Activated naive CD8-positive, alpha-beta T cell treated with anti-CD3 and anti-CD28 coated beads for 36 hours (primary cell): ENCODE data around the gene VSTM2L. TPM values are rescaled to one million over a fixed set of nuclear protein-coding genes. Genes with fewer than 3 reads are reported as not detected.

Source experiments
- DNase-seq: peaks from one replicate; pipeline ENCODE4 v3.0.0; 2021
- H3K27ac Mint-ChIP-seq: one replicate; pipeline ENCODE4 v1.8.0; 2022; ENCODE audit warnings: mild to moderate bottlenecking, moderate library complexity, mixed read lengths
- H3K27me3 Mint-ChIP-seq: one replicate; pipeline ENCODE4 v1.8.0; 2022; ENCODE audit warnings: mild to moderate bottlenecking, mixed read lengths
- H3K36me3 Mint-ChIP-seq: one replicate; pipeline ENCODE4 v1.8.0; 2021; ENCODE audit warnings: mild to moderate bottlenecking, mixed read lengths
- H3K4me1 Mint-ChIP-seq: one replicate; pipeline ENCODE4 v1.8.0; 2021; ENCODE audit warnings: mixed read lengths
- H3K4me3 Mint-ChIP-seq: one replicate; pipeline ENCODE4 v1.8.0; 2022; ENCODE audit warnings: mild to moderate bottlenecking, moderate library complexity, mixed read lengths
- H3K9me3 Mint-ChIP-seq: one replicate; pipeline ENCODE4 v1.8.0; 2022; ENCODE audit warnings: mixed read lengths
- total RNA-seq, 2 experiments: library from RNA; stranded (reverse); gene quantifications; one replicate each; pipeline ENCODE4 v1.2.3, GENCODE V29; 2021

Gene VSTM2L
- total RNA-seq, 2 experiments from 2014 or later, result not detected

- H3K4me3 Mint-ChIP-seq, result no peak overlapping the region
- peaks cover 21% of the 10 kb centered on the region for H3K36me3 Mint-ChIP-seq
- no peak for DNase-seq
- H3K9me3 Mint-ChIP-seq, result no peaks in the 10 kb centered on the region
- H3K27ac Mint-ChIP-seq, result no peak overlapping the region
- H3K4me1 Mint-ChIP-seq, result no peaks in the 10 kb centered on the region
- H3K27me3 Mint-ChIP-seq, result no peaks in the 10 kb centered on the region
Observed at GRCh38 chr20:37983286-37983685, 80.4 kb downstream of the VSTM2L start.

GRCh38 chr20:37984018-37984785, 81.3 kb downstream of the VSTM2L start:
- DNase-seq, result no peak
- Mint-ChIP-seq H3K27me3 (no peaks in the 10 kb centered on the region), H3K4me1 (no peaks in the 10 kb centered on the region), H3K27ac (no peak overlapping the region), H3K36me3 (peaks cover 27% of the 10 kb centered on the region), H3K9me3 (no peaks in the 10 kb centered on the region), H3K4me3 (no peak overlapping the region)

- H3K9me3 Mint-ChIP-seq, result no peaks in the 10 kb centered on the region
- peaks cover 12% of the 10 kb centered on the region for H3K4me1 Mint-ChIP-seq
- H3K27me3 Mint-ChIP-seq, result no peaks in the 10 kb centered on the region
- no peak for DNase-seq
- H3K36me3 Mint-ChIP-seq, result peaks cover 31% of the 10 kb centered on the region
- H3K27ac Mint-ChIP-seq, result no peak overlapping the region
- H3K4me3 Mint-ChIP-seq, result no peak overlapping the region
Observed at GRCh38 chr20:37986044-37986858, 83.3 kb downstream of the VSTM2L start.

GRCh38 chr20:37986873-37987601, 84.1 kb downstream of the VSTM2L start:
- Mint-ChIP-seq H3K27ac (no peak overlapping the region), H3K4me3 (no peak overlapping the region), H3K27me3 (no peaks in the 10 kb centered on the region), H3K36me3 (peaks cover 31% of the 10 kb centered on the region), H3K9me3 (no peaks in the 10 kb centered on the region), H3K4me1 (peaks cover 18% of the 10 kb centered on the region)
- no peak for DNase-seq

GRCh38 chr20:37987602-37988290, 84.8 kb downstream of the VSTM2L start:
- H3K27ac Mint-ChIP-seq, result no peak overlapping the region
- no peak overlapping the region for H3K4me3 Mint-ChIP-seq

DNA sequence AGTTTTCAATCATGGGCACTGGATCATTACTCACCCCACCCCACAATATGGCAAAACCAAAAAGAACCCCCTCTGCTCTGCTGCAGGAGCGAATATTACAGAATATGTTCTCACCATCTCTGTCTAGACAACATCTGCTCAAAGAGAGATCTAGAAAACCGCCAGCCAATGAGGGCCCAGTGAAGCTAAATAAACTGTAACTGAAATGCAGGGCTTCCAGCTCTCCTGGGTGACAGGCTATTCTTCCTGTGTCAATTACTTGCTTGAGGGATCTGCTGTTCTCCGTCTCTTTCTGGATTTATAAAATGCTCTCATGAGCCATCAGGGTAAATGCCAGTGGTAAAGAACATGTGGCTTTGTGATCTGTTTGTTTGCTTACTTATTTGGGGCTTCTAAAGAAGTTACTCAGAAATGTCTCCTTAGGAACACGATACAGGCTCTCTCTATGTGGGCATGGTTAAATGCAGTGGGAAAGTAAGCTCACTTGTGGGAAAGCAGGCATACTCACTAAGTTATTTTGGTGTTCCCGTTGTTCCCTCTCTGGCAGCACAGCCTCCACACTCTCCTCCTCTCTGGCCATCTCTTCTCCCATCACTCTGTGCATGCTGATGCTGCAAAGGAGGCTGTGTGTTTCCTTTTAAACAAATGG, 85.5 kb downstream of the VSTM2L start:
- H3K9me3 Mint-ChIP-seq, result no peaks in the 10 kb centered on the region
- DNase-seq, result no peak
- H3K27ac Mint-ChIP-seq, result no peak overlapping the region
- peaks cover 23% of the 10 kb centered on the region for H3K36me3 Mint-ChIP-seq
- peaks cover 18% of the 10 kb centered on the region for H3K4me1 Mint-ChIP-seq
- H3K4me3 Mint-ChIP-seq, result no peak overlapping the region
- H3K27me3 Mint-ChIP-seq, result no peaks in the 10 kb centered on the region

More at GRCh38 chr20:37987602-37988290, 84.8 kb downstream of the VSTM2L start:
- H3K9me3 Mint-ChIP-seq, result no peaks in the 10 kb centered on the region
- no peaks in the 10 kb centered on the region for H3K27me3 Mint-ChIP-seq
- H3K4me1 Mint-ChIP-seq, result peaks cover 18% of the 10 kb centered on the region
- no peak for DNase-seq
- H3K36me3 Mint-ChIP-seq, result peaks cover 27% of the 10 kb centered on the region

GRCh38 chr20:37989601-37990295, 86.8 kb downstream of the VSTM2L start:
- H3K9me3 Mint-ChIP-seq, result no peaks in the 10 kb centered on the region
- no peak for DNase-seq
- no peaks in the 10 kb centered on the region for H3K27me3 Mint-ChIP-seq
- H3K4me1 Mint-ChIP-seq, result peaks cover 18% of the 10 kb centered on the region
- no peak overlapping the region for H3K4me3 Mint-ChIP-seq
- peaks cover 22% of the 10 kb centered on the region for H3K36me3 Mint-ChIP-seq
- H3K27ac Mint-ChIP-seq, result no peak overlapping the region

DNA sequence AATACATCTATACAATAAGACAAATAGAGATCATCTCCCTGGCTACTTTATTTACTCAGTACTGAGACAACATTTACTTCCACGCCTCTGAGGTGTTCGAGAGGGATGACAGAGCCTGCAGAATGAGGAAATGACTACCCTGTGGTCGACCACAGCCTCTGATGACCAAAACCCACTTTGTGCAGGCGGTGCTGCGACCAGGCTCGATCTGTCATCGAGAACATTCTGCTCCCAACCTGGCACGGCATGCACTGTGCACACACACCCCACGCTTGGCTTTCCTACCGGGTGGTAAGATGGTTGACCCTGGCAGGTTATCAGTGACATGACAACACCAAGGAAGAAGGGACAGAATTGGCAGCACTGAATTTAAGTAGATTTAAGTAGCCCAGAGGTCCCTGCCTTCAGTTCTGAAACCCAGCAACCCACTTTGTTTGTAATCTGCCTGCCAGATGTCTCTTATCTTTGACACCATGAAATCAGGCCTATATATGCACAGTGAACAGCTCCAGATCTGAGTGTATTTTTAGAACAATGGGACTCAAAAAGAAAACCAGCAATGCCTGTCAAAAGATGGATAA, 87.7 kb downstream of the VSTM2L start:
- Mint-ChIP-seq H3K27ac (peak overlapping the region; percentile 66), H3K4me3 (no peak overlapping the region), H3K4me1 (peaks cover 18% of the 10 kb centered on the region), H3K27me3 (no peaks in the 10 kb centered on the region), H3K36me3 (peaks cover 22% of the 10 kb centered on the region), H3K9me3 (no peaks in the 10 kb centered on the region)
- peak; percentile 58 for DNase-seq

- H3K9me3 Mint-ChIP-seq, result no peaks in the 10 kb centered on the region
- H3K4me3 Mint-ChIP-seq, result no peak overlapping the region
- DNase-seq, result no peak
- peaks cover 22% of the 10 kb centered on the region for H3K36me3 Mint-ChIP-seq
- peaks cover 18% of the 10 kb centered on the region for H3K4me1 Mint-ChIP-seq
- no peak overlapping the region for H3K27ac Mint-ChIP-seq
- H3K27me3 Mint-ChIP-seq, result no peaks in the 10 kb centered on the region
Observed at GRCh38 chr20:37991157-37991866, 88.4 kb downstream of the VSTM2L start.

DNA sequence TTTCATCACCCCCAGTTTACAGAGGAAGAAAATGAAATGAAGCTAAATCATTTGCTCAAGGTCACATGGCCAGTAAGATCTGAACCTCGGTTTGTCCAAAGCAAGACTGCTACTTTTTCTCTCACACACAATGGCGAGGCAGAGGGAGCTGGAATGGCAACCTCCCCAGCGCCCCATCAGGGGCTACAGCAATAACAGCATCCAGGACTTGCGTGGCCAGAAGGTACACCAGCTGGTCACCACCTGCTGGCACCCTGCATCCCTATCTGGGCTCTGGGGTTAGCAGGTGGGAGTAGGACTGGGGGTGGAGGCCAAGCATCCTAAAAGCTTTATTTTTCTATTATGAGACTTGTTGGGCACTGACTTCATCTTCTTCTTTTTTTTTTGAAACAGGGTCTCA, 89.0 kb downstream of the VSTM2L start:
- Mint-ChIP-seq H3K27ac (no peak overlapping the region), H3K4me1 (peaks cover 18% of the 10 kb centered on the region), H3K36me3 (peaks cover 22% of the 10 kb centered on the region), H3K27me3 (no peaks in the 10 kb centered on the region), H3K4me3 (no peak overlapping the region), H3K9me3 (no peaks in the 10 kb centered on the region)
- DNase-seq, result no peak

DNA sequence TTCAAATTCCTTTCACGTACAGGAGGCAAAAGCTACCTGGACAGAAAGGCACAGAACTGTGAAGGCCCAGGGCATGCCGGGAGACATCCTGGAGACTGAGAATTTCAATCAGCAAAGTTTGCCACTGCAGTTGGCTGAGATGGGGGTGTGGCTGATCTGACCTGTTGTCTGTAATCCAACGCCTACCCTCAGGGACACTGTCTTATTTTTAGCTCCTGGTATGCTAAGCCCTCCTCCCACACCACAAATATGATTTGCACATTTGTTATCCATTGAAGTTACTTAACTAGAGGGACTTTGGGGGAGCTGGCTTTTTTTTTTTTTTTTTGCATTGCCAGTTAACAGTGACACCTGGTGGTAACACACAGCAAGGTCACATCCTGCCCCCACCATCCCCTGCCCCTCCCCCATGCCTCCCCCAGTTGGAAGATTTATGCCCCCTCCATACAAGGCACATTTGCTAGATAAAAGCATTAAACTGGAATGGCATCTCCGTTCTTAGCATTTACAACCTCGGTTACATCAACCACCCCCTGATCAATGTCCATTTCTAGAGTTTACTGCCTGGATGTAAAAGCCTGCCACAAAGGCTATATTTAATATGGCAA, 90.0 kb downstream of the VSTM2L start:
- peaks cover 18% of the 10 kb centered on the region for H3K4me1 Mint-ChIP-seq
- H3K36me3 Mint-ChIP-seq, result peaks cover 23% of the 10 kb centered on the region
- no peak for DNase-seq
- H3K9me3 Mint-ChIP-seq, result no peaks in the 10 kb centered on the region
- no peak overlapping the region for H3K4me3 Mint-ChIP-seq
- H3K27ac Mint-ChIP-seq, result no peak overlapping the region
- no peaks in the 10 kb centered on the region for H3K27me3 Mint-ChIP-seq

DNA sequence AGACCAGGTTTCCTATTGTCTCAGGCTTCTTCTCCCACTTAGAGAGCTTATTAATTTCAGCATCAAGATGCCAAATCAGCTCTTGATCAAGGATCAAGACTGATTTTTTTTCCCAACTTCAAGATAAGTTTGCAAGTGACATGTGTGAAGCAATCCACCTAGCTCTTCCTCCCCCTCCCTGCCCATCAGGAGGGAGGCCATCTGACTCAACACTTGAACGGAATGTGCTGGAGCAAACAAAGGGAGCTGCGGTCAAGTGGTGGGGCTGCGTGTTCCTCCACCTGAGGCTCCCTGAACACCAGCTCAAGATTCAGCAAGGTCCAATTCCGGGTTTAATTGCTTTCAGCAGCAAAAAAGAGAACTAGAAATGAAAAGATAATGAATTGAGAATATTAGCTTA, 91.6 kb downstream of the VSTM2L start:
- Mint-ChIP-seq H3K27ac (no peak overlapping the region), H3K4me1 (peaks cover 18% of the 10 kb centered on the region), H3K36me3 (peaks cover 19% of the 10 kb centered on the region), H3K9me3 (no peaks in the 10 kb centered on the region), H3K4me3 (no peak overlapping the region), H3K27me3 (no peaks in the 10 kb centered on the region)
- no peak for DNase-seq
